K562 (cell line): ENCODE results near the gene ATXN7. TPM values are rescaled to one million over a fixed set of nuclear protein-coding genes. Genes with fewer than 3 reads are reported as not detected.

Experiments
- BRF1 ChIP-seq: IDR thresholded peaks from 3 replicates; pipeline ENCODE4 v1.6.1; 2011; ENCODE audit warnings: borderline replicate concordance, mild to moderate bottlenecking; ENCODE audit not compliant: insufficient read length; ENCODE audit errors: extremely low read depth
- CEBPB ChIP-seq: fragments of 450-650 bp; IDR thresholded peaks from 2 replicates; pipeline ENCODE4 v1.6.1; 2016; ENCODE audit warnings: missing genetic modification characterization, missing compliant biosample characterization
- CEBPG ChIP-seq, 3 experiments: fragments of 200-800 bp in 1 of 3; sonication (Bioruptor generic) in 1 of 3; sonication (generic) in 1 of 3; formaldehyde crosslinking in 1 of 3; IDR thresholded peaks in 2 of 3; conservative IDR thresholded peaks in 1 of 3; 2 replicates each; pipeline versions ENCODE4 v1.6.1 to v1.8.0; 2016 to 2022; ENCODE audit warnings: missing compliant biosample characterization in 2 of 3, missing genetic modification characterization in 2 of 3, mild to moderate bottlenecking in 1 of 3, missing genetic modification reagents in 1 of 3
- FOXM1 ChIP-seq, 2 experiments: fragments of 450-650 bp in 1 of 2; sonication (generic) in 1 of 2; formaldehyde crosslinking in 1 of 2; IDR thresholded peaks; 2 replicates each; pipeline versions ENCODE4 v1.6.1 to v1.9.0; 2017 to 2022; ENCODE audit warnings: low read depth in 2 of 2, mild to moderate bottlenecking in 2 of 2, missing genetic modification reagents in 1 of 2, moderate library complexity in 1 of 2
- HMBOX1 ChIP-seq: sonication (generic); IDR thresholded peaks from 2 replicates; pipeline ENCODE4 v1.6.1; 2016
- HMG20A ChIP-seq: fragments of 450-650 bp; formaldehyde crosslinking; conservative IDR thresholded peaks from 2 replicates; pipeline ENCODE4 v1.4.0; 2020; ENCODE audit warnings: mild to moderate bottlenecking, mixed read lengths
- KHSRP ChIP-seq: fragments of 450-650 bp; IDR thresholded peaks from 2 replicates; pipeline ENCODE4 v1.6.1; 2017
- MAZ ChIP-seq, 2 experiments: fragments of 450-650 bp in 1 of 2; sonication (generic) in 1 of 2; formaldehyde crosslinking; IDR thresholded peaks in 1 of 2; conservative IDR thresholded peaks in 1 of 2; 2 replicates each; pipeline versions ENCODE4 v1.4.0 to v1.5.0; 2020; ENCODE audit warnings: mild to moderate bottlenecking in 1 of 2, missing genetic modification reagents in 1 of 2
- MBD1 ChIP-seq: fragments of 250-450 bp; sonication (Bioruptor Pico); IDR thresholded peaks from 2 replicates; pipeline ENCODE4 v1.8.0; 2022; ENCODE audit warnings: inconsistent platforms
- NFIX ChIP-seq: fragments of 250-450 bp; sonication (Bioruptor Pico); IDR thresholded peaks from 2 replicates; pipeline ENCODE4 v1.4.0; 2020; ENCODE audit warnings: low read depth, mild to moderate bottlenecking, moderate library complexity
- PRDM10 ChIP-seq: fragments of 450-650 bp; IDR thresholded peaks from 2 replicates; pipeline ENCODE4 v1.6.1; 2018; ENCODE audit not compliant: partially characterized antibody
- SIN3A ChIP-seq, 2 experiments: fragments of 150-350 bp in 1 of 2; IDR thresholded peaks; 2 replicates each; pipeline ENCODE4 v1.6.1; 2011 to 2016; ENCODE audit warnings: borderline replicate concordance in 2 of 2, low read depth in 2 of 2, low read length in 2 of 2, mild to moderate bottlenecking in 2 of 2, moderate library complexity in 2 of 2; ENCODE audit not compliant: control insufficient read depth in 1 of 2
- TBP ChIP-seq: optimal IDR thresholded peaks from 2 replicates; pipeline ENCODE3; 2011; ENCODE audit warnings: low read depth, low read length, improper control_type of control experiment
- TCF7 ChIP-seq: sonication (generic); IDR thresholded peaks from 2 replicates; pipeline ENCODE4 v1.6.1; 2016; ENCODE audit warnings: antibody characterized with exemption, borderline replicate concordance
- ZFP36 ChIP-seq: fragments of 150-350 bp; IDR thresholded peaks from 2 replicates; pipeline ENCODE4 v1.6.1; 2018; ENCODE audit warnings: low read length, low read depth; ENCODE audit not compliant: partially characterized antibody
- ZNF316 ChIP-seq: fragments of 450-650 bp; IDR thresholded peaks from 2 replicates; pipeline ENCODE4 v1.6.1; 2016
- polyA plus RNA-seq, 8 experiments: library from polyadenylated mRNA; depleted of rRNA in 4 of 8; stranded (reverse) in 5 of 8; unstranded in 3 of 8; fragments of >200 nt; fragmentation: Nextera tagmentation in 2 of 8; fragmentation: Illumina TruSeq in 1 of 8; extraction: Ambion mirVana in 2 of 8; extraction: Trizol in 1 of 8; gene quantifications; 2 replicates each; pipeline versions ENCODE4 v1.2.1 to v1.2.3, GENCODE V29; 2011 to 2014; ENCODE audit warnings: inconsistent platforms in 1 of 8, missing spikeins in 1 of 8
- total RNA-seq, 7 experiments: library from RNA; depleted of rRNA in 6 of 7; stranded (reverse); fragments of >200 nt in 6 of 7; fragmentation: Illumina TruSeq in 2 of 7; extraction: Trizol in 2 of 7; gene quantifications; 2 replicates each; pipeline versions ENCODE4 v1.2.1 to v1.2.3, GENCODE V29; 2011 to 2021; ENCODE audit warnings: low replicate concordance in 1 of 7

The ATXN7 gene
- total and polyA plus RNA-seq, 9 of the 15 experiments (the other 6 are each of a cell fraction or from before 2014, with no cell fraction given): 0.41 to 9.2 (median 6.7) TPM

- TF ChIP-seq HMBOX1 (peak; percentile 96), ZNF316 (no peak), MBD1 (no peak), NFIX (no peak), HMG20A (no peak), BRF1 (no peak), CEBPB (peak; percentile 92), CEBPG (CRISPR knock-in tag; IDR thresholded peaks at IDR 0.05) (no peak), CEBPG (tag; conservative IDR thresholded peaks at IDR 0.05 in 1 of 2, IDR thresholded peaks at IDR 0.05 in 1 of 2) (peak; percentile 53 to 54; a peak in 3 of 4 replicates), FOXM1 (IDR thresholded peaks at IDR 0.05; ENCODE audit: low read depth) (no peak), FOXM1 (CRISPR knock-in tag; IDR thresholded peaks at IDR 0.05; ENCODE audit: low read depth) (no peak), SIN3A (IDR thresholded peaks at IDR 0.05; ENCODE audit: borderline replicate concordance in 2 of 2, control insufficient read depth in 1 of 2, low read depth in 2 of 2, low read length in 2 of 2) (no peak), TCF7 (no peak), MAZ (CRISPR knock-in tag; conservative IDR thresholded peaks at IDR 0.05 in 1 of 2, IDR thresholded peaks at IDR 0.05 in 1 of 2) (no peak), KHSRP (no peak), PRDM10 (no peak), ZFP36 (peak; percentile 32), TBP (no peak)
Observed at GRCh38 chr3:63937661-63938651, 74.3 kb downstream of the ATXN7 start (continued).
